Memory B cell (primary cell): Measurements from ENCODE around the gene ACOXL.

ENCODE experiments used
- ATAC-seq: fragments of 150-1000 bp; cut with Tn5 transposase; 2 replicates; pipeline ENCODE4 v1.10.0; 2021; ENCODE audit warnings: low read depth, mild to moderate bottlenecking, moderate library complexity
- DNase-seq, 2 donors: peaks; one replicate each; pipeline ENCODE4 v3.0.0; 2022; ENCODE audit warnings: low spot score in 2 of 2
- H3K27ac Mint-ChIP-seq: one replicate; pipeline ENCODE4 v1.8.0; 2022; ENCODE audit warnings: mild to moderate bottlenecking, moderate library complexity, mixed read lengths
- H3K27me3 Mint-ChIP-seq: one replicate; pipeline ENCODE4 v1.8.0; 2022; ENCODE audit warnings: mixed read lengths
- H3K36me3 Mint-ChIP-seq: one replicate; pipeline ENCODE4 v1.8.0; 2022; ENCODE audit warnings: mild to moderate bottlenecking, mixed read lengths
- H3K4me1 Mint-ChIP-seq: one replicate; pipeline ENCODE4 v1.8.0; 2022; ENCODE audit warnings: mixed read lengths
- H3K4me3 Mint-ChIP-seq: one replicate; pipeline ENCODE4 v1.8.0; 2022; ENCODE audit warnings: mild to moderate bottlenecking, moderate library complexity, mixed read lengths
- H3K9me3 Mint-ChIP-seq: one replicate; pipeline ENCODE4 v1.8.0; 2022; ENCODE audit warnings: mixed read lengths

The ACOXL gene

DNA sequence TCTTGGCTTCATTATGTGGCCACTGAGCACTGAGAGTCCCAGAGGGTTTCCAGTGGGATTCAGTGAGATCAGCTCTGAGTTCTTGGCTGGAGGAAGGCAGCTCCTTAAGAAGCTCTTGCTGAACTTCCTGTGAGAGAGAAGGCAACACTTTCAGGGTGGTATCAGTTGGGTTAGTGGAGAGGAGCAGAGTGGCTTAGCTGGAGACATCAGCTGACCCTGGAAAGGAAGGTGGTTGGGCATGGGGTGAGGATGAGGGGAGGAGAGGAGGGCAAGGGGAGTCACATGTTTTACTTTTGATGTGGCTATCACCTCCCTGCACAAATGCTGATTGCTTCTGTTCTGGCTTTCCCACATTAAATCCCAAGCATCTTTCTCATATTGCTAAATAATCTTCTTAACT, 95.1 kb downstream of the ACOXL start:
- H3K4me3 Mint-ChIP-seq, result no peak overlapping the region
- DNase-seq (no peak), ATAC-seq (no peak)
- peaks cover 13% of the 10 kb centered on the region for H3K27me3 Mint-ChIP-seq
- H3K36me3 Mint-ChIP-seq, result peaks cover 1% of the 10 kb centered on the region
- no peaks in the 10 kb centered on the region for H3K4me1 Mint-ChIP-seq
- H3K9me3 Mint-ChIP-seq, result peaks cover 6% of the 10 kb centered on the region
- H3K27ac Mint-ChIP-seq, result no peak overlapping the region

- peaks cover 1% of the 10 kb centered on the region for H3K36me3 Mint-ChIP-seq
- H3K4me3 Mint-ChIP-seq, result no peak overlapping the region
- peaks cover 4% of the 10 kb centered on the region for H3K9me3 Mint-ChIP-seq
- DNase-seq, result no peak
- H3K4me1 Mint-ChIP-seq, result no peaks in the 10 kb centered on the region
- ATAC-seq, result no peak
- no peak overlapping the region for H3K27ac Mint-ChIP-seq
- peaks cover 16% of the 10 kb centered on the region for H3K27me3 Mint-ChIP-seq
Observed at GRCh38 chr2:110828330-110828729, 96.0 kb downstream of the ACOXL start.

- no peak for ATAC-seq
- Mint-ChIP-seq H3K4me1 (no peaks in the 10 kb centered on the region), H3K9me3 (peaks cover under 1% of the 10 kb centered on the region), H3K27ac (no peak overlapping the region), H3K27me3 (peaks cover 17% of the 10 kb centered on the region), H3K36me3 (peaks cover 1% of the 10 kb centered on the region), H3K4me3 (no peak overlapping the region)
- DNase-seq, result no peak
Observed at GRCh38 chr2:110829413-110830146, 97.2 kb downstream of the ACOXL start.

GRCh38 chr2:110832740-110833139, 100.4 kb downstream of the ACOXL start:
- H3K36me3 Mint-ChIP-seq, result no peaks in the 10 kb centered on the region

DNA sequence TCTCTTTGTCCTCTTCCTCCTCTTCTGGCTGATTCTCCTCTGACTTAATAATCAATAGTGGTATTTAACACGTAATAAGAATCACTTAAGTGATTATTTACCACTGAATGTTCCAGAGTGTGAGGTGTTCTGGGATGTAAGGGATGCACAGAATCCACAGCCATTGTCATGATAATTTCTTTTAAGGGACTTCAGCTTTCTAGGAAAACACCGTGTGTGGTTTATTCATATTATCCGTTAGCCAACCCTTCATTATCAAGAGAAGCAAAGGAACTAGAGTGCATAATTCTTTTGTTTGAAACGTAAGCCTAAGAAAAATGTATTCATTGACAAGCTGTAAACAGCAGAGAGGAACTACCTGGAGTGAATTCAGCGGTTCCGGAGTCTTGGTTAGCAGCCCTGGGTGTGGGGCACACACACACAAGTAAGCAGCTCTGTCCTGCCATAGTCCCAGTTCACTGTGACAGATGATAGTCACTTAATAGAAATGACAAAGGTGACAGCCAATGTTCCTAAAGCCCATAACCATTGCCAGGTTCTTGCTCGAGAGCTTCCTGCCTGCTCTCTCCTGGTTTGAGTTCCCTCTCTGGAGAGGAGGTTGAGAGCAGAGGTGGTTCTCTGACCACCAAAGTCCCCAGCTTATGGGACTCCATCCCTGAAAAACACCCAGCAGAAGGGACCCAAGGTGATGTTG, 101.9 kb downstream of the ACOXL start:
- H3K36me3 Mint-ChIP-seq, result no peaks in the 10 kb centered on the region
- DNase-seq (no peak), ATAC-seq (no peak)
- H3K9me3 Mint-ChIP-seq, result no peaks in the 10 kb centered on the region
- H3K4me1 Mint-ChIP-seq, result no peaks in the 10 kb centered on the region
- H3K27ac Mint-ChIP-seq, result no peak overlapping the region
- no peak overlapping the region for H3K4me3 Mint-ChIP-seq
- H3K27me3 Mint-ChIP-seq, result peaks cover 8% of the 10 kb centered on the region

More at GRCh38 chr2:110832740-110833139, 100.4 kb downstream of the ACOXL start:
- DNase-seq, result no peak
- no peak overlapping the region for H3K27ac Mint-ChIP-seq
- H3K27me3 Mint-ChIP-seq, result peaks cover 11% of the 10 kb centered on the region
- H3K4me3 Mint-ChIP-seq, result no peak overlapping the region
- H3K4me1 Mint-ChIP-seq, result no peaks in the 10 kb centered on the region
- ATAC-seq, result no peak
- H3K9me3 Mint-ChIP-seq, result no peaks in the 10 kb centered on the region

- DNase-seq, result no peak
- no peaks in the 10 kb centered on the region for H3K4me1 Mint-ChIP-seq
- no peak overlapping the region for H3K4me3 Mint-ChIP-seq
- H3K27ac Mint-ChIP-seq, result no peak overlapping the region
- no peak for ATAC-seq
- no peaks in the 10 kb centered on the region for H3K9me3 Mint-ChIP-seq
- no peaks in the 10 kb centered on the region for H3K36me3 Mint-ChIP-seq
- peaks cover 4% of the 10 kb centered on the region for H3K27me3 Mint-ChIP-seq
Observed at GRCh38 chr2:110836671-110837070, 104.3 kb downstream of the ACOXL start.

GRCh38 chr2:110837446-110838409, 105.4 kb downstream of the ACOXL start:
- Mint-ChIP-seq H3K36me3 (no peaks in the 10 kb centered on the region), H3K4me1 (no peaks in the 10 kb centered on the region), H3K27me3 (peaks cover 4% of the 10 kb centered on the region), H3K4me3 (no peak overlapping the region), H3K9me3 (no peaks in the 10 kb centered on the region), H3K27ac (no peak overlapping the region)
- no peak for ATAC-seq
- DNase-seq, result no peak

- peaks cover 3% of the 10 kb centered on the region for H3K4me1 Mint-ChIP-seq
- ATAC-seq (no peak), DNase-seq (no peak)
- no peaks in the 10 kb centered on the region for H3K27me3 Mint-ChIP-seq
- H3K27ac Mint-ChIP-seq, result no peak overlapping the region
- no peaks in the 10 kb centered on the region for H3K36me3 Mint-ChIP-seq
- no peak overlapping the region for H3K4me3 Mint-ChIP-seq
- no peaks in the 10 kb centered on the region for H3K9me3 Mint-ChIP-seq
Observed at GRCh38 chr2:110838657-110839384, 106.4 kb downstream of the ACOXL start.

- Mint-ChIP-seq H3K36me3 (no peaks in the 10 kb centered on the region), H3K4me1 (peaks cover 3% of the 10 kb centered on the region), H3K4me3 (no peak overlapping the region), H3K27ac (no peak overlapping the region), H3K27me3 (peaks cover 2% of the 10 kb centered on the region), H3K9me3 (no peaks in the 10 kb centered on the region)
- DNase-seq, result no peak
- no peak for ATAC-seq
Observed at GRCh38 chr2:110840508-110840907, 108.1 kb downstream of the ACOXL start.

DNA sequence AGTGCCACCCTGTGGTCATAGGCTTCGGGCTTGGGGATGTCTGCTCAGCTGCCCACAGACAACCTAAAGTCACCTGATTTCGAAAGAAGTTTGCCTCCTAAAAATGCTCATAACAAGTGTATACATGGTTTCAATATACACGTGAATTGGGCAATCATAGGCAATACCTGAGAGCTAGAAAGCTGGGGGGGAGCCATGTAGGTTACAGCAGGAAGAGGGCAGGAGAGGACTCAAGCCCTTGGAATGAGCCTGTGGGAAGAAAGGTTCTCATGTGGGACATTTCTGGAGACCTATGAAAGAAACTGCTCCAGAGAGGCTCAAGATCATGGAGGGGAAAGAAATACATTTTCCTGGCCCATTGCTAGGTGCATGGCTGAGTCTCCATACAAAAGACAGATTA, 109.7 kb downstream of the ACOXL start:
- H3K4me1 Mint-ChIP-seq, result peaks cover 6% of the 10 kb centered on the region
- H3K27ac Mint-ChIP-seq, result no peak overlapping the region
- H3K4me3 Mint-ChIP-seq, result no peak overlapping the region
- no peaks in the 10 kb centered on the region for H3K36me3 Mint-ChIP-seq
- H3K9me3 Mint-ChIP-seq, result no peaks in the 10 kb centered on the region
- ATAC-seq (no peak), DNase-seq (no peak)
- peaks cover 2% of the 10 kb centered on the region for H3K27me3 Mint-ChIP-seq

DNA sequence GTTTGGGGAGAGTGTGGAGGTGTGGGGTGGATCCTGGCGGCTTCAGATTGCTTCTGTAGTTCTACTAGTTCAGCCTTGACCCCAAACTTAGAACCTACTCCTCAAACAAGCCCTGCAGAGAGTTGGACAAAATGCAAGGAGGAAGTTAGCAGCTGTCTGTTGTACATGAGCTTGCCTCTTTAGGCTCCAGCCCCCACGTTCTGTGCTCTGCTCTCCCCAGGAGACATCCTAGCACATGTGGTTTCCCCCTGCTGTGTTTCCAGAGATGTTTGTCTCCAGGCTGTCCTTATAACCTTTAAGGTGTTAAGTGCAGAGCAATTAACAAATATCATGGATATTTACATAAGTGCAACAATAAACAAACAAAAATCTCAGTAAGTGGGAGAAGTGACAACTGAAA, 111.1 kb downstream of the ACOXL start:
- Mint-ChIP-seq H3K4me3 (no peak overlapping the region), H3K27me3 (peaks cover 2% of the 10 kb centered on the region), H3K4me1 (peaks cover 9% of the 10 kb centered on the region), H3K27ac (no peak overlapping the region), H3K9me3 (no peaks in the 10 kb centered on the region), H3K36me3 (no peaks in the 10 kb centered on the region)
- ATAC-seq (no peak), DNase-seq (no peak)

DNA sequence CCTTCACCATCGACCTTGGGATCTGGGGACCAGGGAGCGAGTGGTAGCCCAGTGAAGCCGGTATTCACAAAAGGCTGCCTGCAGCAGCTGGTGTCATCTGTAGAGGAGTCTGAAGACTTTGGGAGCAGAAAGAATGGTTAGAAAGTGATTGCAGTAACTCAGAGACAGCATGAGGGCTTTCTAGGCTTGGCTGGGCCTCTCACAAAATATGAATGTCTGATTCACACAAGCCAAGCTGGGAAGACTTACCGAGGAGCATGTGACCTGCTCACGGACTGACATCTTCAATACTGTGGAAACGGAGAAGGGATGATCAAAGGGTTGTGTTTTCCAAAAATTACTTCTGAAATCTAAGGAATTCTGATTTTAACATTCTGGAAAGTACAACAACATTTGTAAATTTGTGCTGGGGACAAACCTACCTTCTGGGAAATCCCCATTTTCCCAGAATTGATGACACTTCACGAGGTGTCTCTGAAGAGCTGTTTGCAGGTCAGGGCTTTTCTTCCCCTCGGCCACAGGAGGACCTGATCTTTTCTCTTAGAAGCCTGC, 111.7 kb downstream of the ACOXL start:
- no peak overlapping the region for H3K4me3 Mint-ChIP-seq

GRCh38 chr2:110847651-110848050, 115.3 kb downstream of the ACOXL start:
- Mint-ChIP-seq H3K27me3 (peaks cover 2% of the 10 kb centered on the region), H3K4me3 (no peak overlapping the region), H3K9me3 (no peaks in the 10 kb centered on the region), H3K4me1 (peaks cover 9% of the 10 kb centered on the region), H3K27ac (no peak overlapping the region), H3K36me3 (no peaks in the 10 kb centered on the region)
- ATAC-seq, result no peak
- DNase-seq, result no peak

More for the DNA sequence above, 111.7 kb downstream of the ACOXL start:
- ATAC-seq (no peak), DNase-seq (no peak)
- Mint-ChIP-seq H3K9me3 (no peaks in the 10 kb centered on the region), H3K36me3 (no peaks in the 10 kb centered on the region), H3K27ac (no peak overlapping the region), H3K4me1 (peaks cover 9% of the 10 kb centered on the region), H3K27me3 (peaks cover 2% of the 10 kb centered on the region)
